Measurements from ENCODE around the gene CACYBP. TPM values are rescaled to one million over a fixed set of nuclear protein-coding genes. Genes with fewer than 3 reads are reported as not detected.
"Not testable (repeated sequence)": the region's sequence is repeated elsewhere in the genome, so short reads cannot be mapped to it uniquely, and the experiment has no call there.

Gene CACYBP
- total RNA-seq, 1 donor from 2014 or later = 91.5 TPM

- Mint-ChIP-seq H3K9me3 (ENCODE audit: low read depth) (no peaks in the 10 kb centered on the region), H3K27ac (no peak overlapping the region), H3K4me3 (ENCODE audit: low read depth) (no peak overlapping the region), H3K4me1 (ENCODE audit: low read depth) (peaks cover 1% of the 10 kb centered on the region), H3K27me3 (no peaks in the 10 kb centered on the region), H3K36me3 (ENCODE audit: insufficient read depth) (peaks cover 25% of the 10 kb centered on the region)
- no peak for DNase-seq (ENCODE audit: low spot score, unreplicated experiment)
- no peak for TF ChIP-seq CTCF (IDR thresholded peaks at IDR 0.05; ENCODE audit: unreplicated experiment)
Measured at GRCh38 chr1:175009532-175009931, 9.8 kb downstream of the CACYBP start.

GRCh38 chr1:175013445-175013844 lies 13.7 kb downstream of the CACYBP start:
- H3K36me3 Mint-ChIP-seq (ENCODE audit: insufficient read depth) = peaks cover 22% of the 10 kb centered on the region
- peaks cover 1% of the 10 kb centered on the region for H3K4me1 Mint-ChIP-seq (ENCODE audit: low read depth)
- no peak for DNase-seq (ENCODE audit: low spot score, unreplicated experiment)
- no peak for TF ChIP-seq CTCF (IDR thresholded peaks at IDR 0.05; ENCODE audit: unreplicated experiment)
- no peaks in the 10 kb centered on the region for H3K27me3 Mint-ChIP-seq
- H3K9me3 Mint-ChIP-seq (ENCODE audit: low read depth) = no peaks in the 10 kb centered on the region
- no peak overlapping the region for H3K4me3 Mint-ChIP-seq (ENCODE audit: low read depth)
- no peak overlapping the region for H3K27ac Mint-ChIP-seq

GRCh38 chr1:175015243-175015642 lies 15.5 kb downstream of the CACYBP start:
- peaks cover 18% of the 10 kb centered on the region for H3K36me3 Mint-ChIP-seq (ENCODE audit: insufficient read depth)

GRCh38 chr1:175019524-175019923 lies 19.8 kb downstream of the CACYBP start:
- Mint-ChIP-seq H3K9me3 (ENCODE audit: low read depth) (no peaks in the 10 kb centered on the region), H3K4me1 (ENCODE audit: low read depth) (peaks cover 6% of the 10 kb centered on the region), H3K4me3 (ENCODE audit: low read depth) (no peak overlapping the region), H3K36me3 (ENCODE audit: insufficient read depth) (peaks cover 8% of the 10 kb centered on the region), H3K27ac (no peak overlapping the region), H3K27me3 (no peaks in the 10 kb centered on the region)
- no peak for TF ChIP-seq CTCF (IDR thresholded peaks at IDR 0.05; ENCODE audit: unreplicated experiment)
- DNase-seq (ENCODE audit: low spot score, unreplicated experiment) = no peak

More at GRCh38 chr1:175015243-175015642, 15.5 kb downstream of the CACYBP start:
- peaks cover 1% of the 10 kb centered on the region for H3K4me1 Mint-ChIP-seq (ENCODE audit: low read depth)
- no peak for DNase-seq (ENCODE audit: low spot score, unreplicated experiment)
- no peak for TF ChIP-seq CTCF (IDR thresholded peaks at IDR 0.05; ENCODE audit: unreplicated experiment)
- H3K4me3 Mint-ChIP-seq (ENCODE audit: low read depth) = no peak overlapping the region
- no peaks in the 10 kb centered on the region for H3K27me3 Mint-ChIP-seq
- H3K27ac Mint-ChIP-seq = no peak overlapping the region
- no peaks in the 10 kb centered on the region for H3K9me3 Mint-ChIP-seq (ENCODE audit: low read depth)

- Mint-ChIP-seq H3K4me1 (ENCODE audit: low read depth) (peaks cover 6% of the 10 kb centered on the region), H3K9me3 (ENCODE audit: low read depth) (no peaks in the 10 kb centered on the region), H3K36me3 (ENCODE audit: insufficient read depth) (peaks cover 3% of the 10 kb centered on the region), H3K27me3 (no peaks in the 10 kb centered on the region), H3K4me3 (ENCODE audit: low read depth) (peak within 1 kb of the TSS; percentile 96), H3K27ac (peak within 1 kb of the TSS; percentile 94)
- no peak for TF ChIP-seq CTCF (IDR thresholded peaks at IDR 0.05; ENCODE audit: unreplicated experiment)
- DNase-seq (ENCODE audit: low spot score, unreplicated experiment) = peak; percentile 96
Measured at GRCh38 chr1:175023043-175023921, 23.5 kb downstream of the CACYBP start, which contains the start of gene MRPS14. Gene MRPS14 (minus strand): TSS chr1:175023425. CDS start chr1:175023408, 17 bp downstream.

- Mint-ChIP-seq H3K27ac (peak overlapping the region; percentile 94), H3K4me3 (ENCODE audit: low read depth) (peak overlapping the region; percentile 96)
- not testable (repeated sequence) for H3K9me3 Mint-ChIP-seq (ENCODE audit: low read depth); H3K36me3 Mint-ChIP-seq (ENCODE audit: insufficient read depth); DNase-seq (ENCODE audit: low spot score, unreplicated experiment); H3K27me3 Mint-ChIP-seq; H3K4me1 Mint-ChIP-seq (ENCODE audit: low read depth)
Measured at GRCh38 chr1:175023922-175024242, 24.1 kb downstream of the CACYBP start.
